ENCODE measurements around the gene FILIP1L.

FILIP1L gene

DNA sequence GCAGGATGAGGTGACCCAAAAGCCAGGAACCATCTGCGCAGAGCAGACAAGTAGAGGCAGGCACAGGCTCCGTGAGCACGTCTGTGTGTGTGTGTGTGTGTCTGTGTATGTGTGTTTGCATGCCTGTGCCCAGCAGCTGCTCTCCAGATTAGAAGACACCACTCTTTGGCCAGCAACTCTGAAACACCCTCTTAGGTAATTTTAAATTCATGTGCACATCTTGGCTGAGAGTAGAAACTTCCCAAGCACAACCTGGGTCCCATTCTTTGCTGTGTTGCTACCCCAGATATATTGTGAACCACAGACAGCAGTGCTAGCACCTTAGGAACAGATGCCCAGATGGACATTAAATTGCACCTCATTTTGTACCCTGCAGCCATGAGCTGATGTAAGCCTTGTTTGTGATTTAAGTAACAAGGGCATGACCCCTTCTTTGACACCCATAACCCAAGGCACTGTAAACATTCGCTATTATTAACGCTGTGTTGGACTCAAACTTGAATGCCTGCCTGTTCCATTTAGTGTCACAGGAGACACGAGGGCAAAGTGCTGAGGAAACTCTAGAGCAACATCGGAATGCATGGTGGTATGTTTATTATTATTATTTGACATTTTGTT is at the start of gene FILIP1L:
Gene FILIP1L (minus strand): TSS at position 89 of the 618 bp plus-strand sequence.
- peaks cover 6% of the 10 kb centered on the region for H3K4me1 ChIP-seq (ENCODE audit: insufficient read depth, low read length)
- no peaks in the 10 kb centered on the region for H3K9me3 ChIP-seq (ENCODE audit: low read length)
- no peaks in the 10 kb centered on the region for H3K36me3 ChIP-seq (ENCODE audit: insufficient read depth, low read length)
- no peaks in the 10 kb centered on the region for H3K27me3 ChIP-seq (ENCODE audit: insufficient read depth, low read length)
- no peak within 1 kb of the TSS for H3K4me3 ChIP-seq (ENCODE audit: low read length)
- no peak within 1 kb of the TSS for H2AFZ ChIP-seq (ENCODE audit: low read depth, low read length)

DNA sequence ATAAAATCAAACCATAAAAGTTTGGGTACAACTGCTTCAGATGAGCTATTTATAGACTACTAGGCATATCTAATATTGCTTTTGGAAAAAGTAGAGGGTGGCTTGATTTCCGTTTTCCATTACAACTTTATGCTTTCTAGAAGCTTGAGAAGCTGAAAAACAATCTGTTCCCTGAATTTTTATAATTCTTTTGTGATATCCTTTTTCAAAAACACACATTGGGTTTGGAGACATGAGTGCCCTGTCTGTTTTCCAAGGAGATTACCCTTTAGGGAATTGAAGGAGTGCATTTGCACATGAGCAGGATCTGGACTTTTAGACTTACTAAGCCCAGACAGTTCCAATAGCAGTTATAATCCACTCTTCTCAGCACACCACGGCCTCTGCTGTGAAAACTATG is 49.5 kb upstream of the FILIP1L start:
- peaks cover 5% of the 10 kb centered on the region for H3K36me3 ChIP-seq (ENCODE audit: insufficient read depth, low read length)
- no peak overlapping the region for H2AFZ ChIP-seq (ENCODE audit: low read depth, low read length)
- H3K27me3 ChIP-seq (ENCODE audit: insufficient read depth, low read length) = no peaks in the 10 kb centered on the region
- no peaks in the 10 kb centered on the region for H3K9me3 ChIP-seq (ENCODE audit: low read length)
- no peaks in the 10 kb centered on the region for H3K4me1 ChIP-seq (ENCODE audit: insufficient read depth, low read length)
- H3K4me3 ChIP-seq (ENCODE audit: low read length) = no peak overlapping the region

DNA sequence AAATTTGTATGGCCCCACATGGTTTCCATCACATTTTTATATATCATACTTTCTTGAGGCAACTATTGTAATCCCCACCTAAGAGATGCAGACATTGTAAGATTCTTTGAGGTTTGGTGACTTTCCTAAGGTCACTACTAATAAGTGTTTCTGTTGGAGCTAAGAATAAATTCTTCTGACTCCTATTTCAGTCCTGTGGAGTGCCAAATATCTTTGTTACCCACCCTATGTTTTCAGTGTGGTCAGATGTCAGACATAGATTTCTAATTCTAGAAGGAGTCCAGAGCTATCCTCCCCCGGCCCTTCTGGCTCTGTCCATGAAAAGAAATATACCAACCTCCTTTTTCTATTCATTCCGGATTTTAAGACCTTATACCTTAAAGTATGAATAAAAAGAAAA is 46.2 kb upstream of the FILIP1L start:
- H3K36me3 ChIP-seq (ENCODE audit: insufficient read depth, low read length) = peaks cover 2% of the 10 kb centered on the region
- no peaks in the 10 kb centered on the region for H3K9me3 ChIP-seq (ENCODE audit: low read length)
- H3K4me3 ChIP-seq (ENCODE audit: low read length) = no peak overlapping the region
- no peaks in the 10 kb centered on the region for H3K4me1 ChIP-seq (ENCODE audit: insufficient read depth, low read length)
- H3K27me3 ChIP-seq (ENCODE audit: insufficient read depth, low read length) = no peaks in the 10 kb centered on the region
- no peak overlapping the region for H2AFZ ChIP-seq (ENCODE audit: low read depth, low read length)

DNA sequence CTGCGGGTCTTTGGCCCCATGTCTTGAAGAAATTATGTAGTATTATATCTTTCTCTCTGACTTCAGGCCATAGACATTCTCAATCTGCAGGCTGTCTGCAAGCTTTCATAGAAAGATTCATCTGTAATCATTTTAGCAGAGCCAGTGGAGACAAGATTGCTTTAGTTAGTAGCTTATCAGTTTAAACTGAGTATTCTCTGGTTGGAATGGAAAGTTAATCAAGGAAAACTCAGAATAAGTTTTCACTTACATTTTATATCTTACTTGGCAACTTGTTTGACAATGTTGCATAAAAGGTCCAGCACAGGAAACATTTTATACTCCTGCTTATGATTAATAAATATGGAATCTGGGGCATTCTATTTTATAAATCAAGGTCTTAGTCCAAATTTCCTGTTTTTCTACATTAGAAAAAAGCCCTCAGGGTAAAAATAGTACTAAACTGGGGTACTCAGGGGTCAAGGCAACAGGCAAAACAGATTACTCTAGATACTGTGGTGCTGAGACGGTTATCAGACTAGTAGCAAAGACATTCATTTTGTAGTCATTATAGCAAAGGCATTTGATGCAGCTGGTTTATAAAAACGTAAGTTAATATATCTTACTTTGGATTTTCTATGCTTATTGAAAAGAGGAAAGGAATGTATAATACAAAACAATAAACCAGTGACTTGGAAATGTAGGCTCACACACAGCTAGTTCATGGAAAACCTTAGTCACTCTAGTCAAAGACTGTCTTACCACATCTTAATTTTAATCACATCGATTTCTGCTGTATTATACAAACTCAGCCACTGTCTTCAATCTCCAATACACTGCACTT is 45.2 kb upstream of the FILIP1L start:
- Histone ChIP-seq H3K4me1 (ENCODE audit: insufficient read depth, low read length) (no peaks in the 10 kb centered on the region), H3K36me3 (ENCODE audit: insufficient read depth, low read length) (peaks cover 2% of the 10 kb centered on the region), H3K4me3 (ENCODE audit: low read length) (no peak overlapping the region), H3K27me3 (ENCODE audit: insufficient read depth, low read length) (no peaks in the 10 kb centered on the region), H3K9me3 (ENCODE audit: low read length) (peaks cover 2% of the 10 kb centered on the region), H2AFZ (ENCODE audit: low read depth, low read length) (no peak overlapping the region)

DNA sequence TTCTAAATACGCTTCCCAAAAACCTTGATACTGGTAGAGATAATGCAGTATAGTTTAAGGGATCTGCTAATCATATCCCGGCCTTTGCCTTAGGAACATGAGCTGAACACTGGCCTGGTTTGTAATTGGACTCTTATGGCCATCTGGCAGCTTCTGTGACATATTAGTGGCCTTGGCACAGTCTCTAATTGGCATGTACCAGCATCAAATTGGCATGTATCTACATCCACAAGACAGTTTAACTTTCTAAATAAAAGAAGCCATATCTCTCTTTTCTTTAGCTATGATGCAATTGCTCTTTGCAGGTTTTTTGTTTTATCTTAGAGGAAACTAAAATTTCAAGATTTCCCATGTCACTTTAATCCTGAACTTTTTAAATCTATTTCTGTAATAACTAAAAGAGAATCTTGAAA is 44.6 kb upstream of the FILIP1L start:
- H3K9me3 ChIP-seq (ENCODE audit: low read length) = peaks cover 2% of the 10 kb centered on the region
- no peaks in the 10 kb centered on the region for H3K27me3 ChIP-seq (ENCODE audit: insufficient read depth, low read length)
- no peak overlapping the region for H3K4me3 ChIP-seq (ENCODE audit: low read length)
- no peak overlapping the region for H2AFZ ChIP-seq (ENCODE audit: low read depth, low read length)
- no peaks in the 10 kb centered on the region for H3K36me3 ChIP-seq (ENCODE audit: insufficient read depth, low read length)
- no peaks in the 10 kb centered on the region for H3K4me1 ChIP-seq (ENCODE audit: insufficient read depth, low read length)

DNA sequence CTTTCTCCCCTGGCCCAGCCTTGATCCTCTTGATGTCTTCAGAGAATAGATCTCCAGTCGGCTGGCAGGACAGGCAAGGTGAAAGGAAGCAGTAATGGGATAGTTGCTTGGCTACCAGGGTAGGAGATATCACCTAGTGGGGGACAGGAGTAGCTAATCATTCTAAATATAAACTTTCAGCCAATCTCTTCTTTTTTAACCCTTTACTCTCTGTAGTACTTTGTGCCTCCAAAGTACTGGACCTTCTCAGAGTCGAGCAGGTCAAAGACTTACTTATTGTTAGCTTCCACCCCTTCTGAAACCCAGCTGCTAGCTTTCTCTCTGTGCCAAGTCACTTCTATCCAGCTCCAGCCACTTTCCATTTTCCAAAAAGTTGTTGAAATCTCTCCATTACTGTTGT is 43.4 kb upstream of the FILIP1L start:
- H3K27me3 ChIP-seq (ENCODE audit: insufficient read depth, low read length) = no peaks in the 10 kb centered on the region
- no peak overlapping the region for H3K4me3 ChIP-seq (ENCODE audit: low read length)
- peaks cover 2% of the 10 kb centered on the region for H3K9me3 ChIP-seq (ENCODE audit: low read length)

DNA sequence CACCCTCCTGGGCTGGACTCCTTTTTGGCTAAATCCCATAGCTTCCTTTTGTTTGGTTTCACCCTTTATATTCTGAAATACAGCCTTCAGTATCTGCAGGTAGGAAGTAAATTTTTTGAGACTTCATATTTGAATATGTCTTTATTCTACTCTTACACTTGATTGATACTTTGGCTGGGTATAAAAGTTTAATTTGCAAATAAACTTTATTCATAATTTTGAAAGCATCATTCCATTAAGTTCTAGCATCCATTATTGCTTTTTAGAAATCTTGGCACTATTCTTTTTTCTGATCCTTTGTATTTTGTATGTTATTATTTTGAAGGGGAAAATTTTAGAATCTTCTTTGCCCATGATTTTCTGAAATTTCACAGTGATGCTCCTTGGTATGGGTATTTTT is 41.3 kb upstream of the FILIP1L start:
- Histone ChIP-seq H2AFZ (ENCODE audit: low read depth, low read length) (no peak overlapping the region), H3K27me3 (ENCODE audit: insufficient read depth, low read length) (no peaks in the 10 kb centered on the region), H3K4me1 (ENCODE audit: insufficient read depth, low read length) (no peaks in the 10 kb centered on the region), H3K4me3 (ENCODE audit: low read length) (no peak overlapping the region), H3K36me3 (ENCODE audit: insufficient read depth, low read length) (no peaks in the 10 kb centered on the region), H3K9me3 (ENCODE audit: low read length) (peaks cover 2% of the 10 kb centered on the region)

More for the DNA sequence above, 43.4 kb upstream of the FILIP1L start:
- H2AFZ ChIP-seq (ENCODE audit: low read depth, low read length) = no peak overlapping the region
- H3K36me3 ChIP-seq (ENCODE audit: insufficient read depth, low read length) = no peaks in the 10 kb centered on the region
- no peaks in the 10 kb centered on the region for H3K4me1 ChIP-seq (ENCODE audit: insufficient read depth, low read length)

DNA sequence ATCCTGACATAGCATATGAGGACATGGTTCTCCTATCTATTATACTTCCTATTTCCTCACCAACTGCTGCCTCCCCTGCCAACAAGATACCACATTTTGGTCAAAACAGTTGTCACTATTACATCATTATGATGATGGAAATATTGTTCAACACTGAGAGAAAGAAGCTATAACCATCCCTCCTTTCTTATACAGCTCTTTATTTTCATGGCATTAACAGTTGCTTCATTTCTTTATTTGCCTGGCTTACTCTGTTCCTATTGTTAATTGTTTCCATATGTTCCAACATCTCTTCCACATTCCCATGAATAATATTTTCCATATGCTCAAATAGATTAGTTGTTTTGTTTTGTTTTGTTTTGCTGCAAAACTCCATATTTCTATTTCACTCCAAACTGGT is 40.8 kb upstream of the FILIP1L start:
- H3K4me3 ChIP-seq (ENCODE audit: low read length) = no peak overlapping the region
- peaks cover 2% of the 10 kb centered on the region for H3K9me3 ChIP-seq (ENCODE audit: low read length)
- no peaks in the 10 kb centered on the region for H3K27me3 ChIP-seq (ENCODE audit: insufficient read depth, low read length)
- no peaks in the 10 kb centered on the region for H3K4me1 ChIP-seq (ENCODE audit: insufficient read depth, low read length)
- H3K36me3 ChIP-seq (ENCODE audit: insufficient read depth, low read length) = no peaks in the 10 kb centered on the region
- no peak overlapping the region for H2AFZ ChIP-seq (ENCODE audit: low read depth, low read length)

DNA sequence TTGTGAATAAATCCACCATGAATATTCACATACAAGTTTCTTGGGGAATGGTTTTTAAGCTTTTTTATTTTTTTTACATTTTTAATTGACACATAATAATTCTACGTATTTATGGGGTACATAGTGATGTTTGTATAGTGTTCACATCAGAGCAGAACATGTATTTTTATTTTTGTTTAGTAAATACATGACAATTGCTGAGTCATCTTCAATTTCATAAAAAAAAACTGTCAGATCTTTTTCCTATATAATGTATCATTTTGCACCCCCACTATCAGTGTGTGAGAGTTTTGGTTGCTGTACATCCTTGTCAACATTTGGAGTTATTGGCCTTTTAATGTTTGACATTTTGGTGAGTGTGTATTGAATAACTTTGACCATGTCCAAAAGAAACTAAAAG is 39.9 kb upstream of the FILIP1L start:
- Histone ChIP-seq H2AFZ (ENCODE audit: low read depth, low read length) (no peak overlapping the region), H3K4me1 (ENCODE audit: insufficient read depth, low read length) (no peaks in the 10 kb centered on the region), H3K4me3 (ENCODE audit: low read length) (no peak overlapping the region), H3K9me3 (ENCODE audit: low read length) (peaks cover 2% of the 10 kb centered on the region), H3K27me3 (ENCODE audit: insufficient read depth, low read length) (no peaks in the 10 kb centered on the region), H3K36me3 (ENCODE audit: insufficient read depth, low read length) (no peaks in the 10 kb centered on the region)

DNA sequence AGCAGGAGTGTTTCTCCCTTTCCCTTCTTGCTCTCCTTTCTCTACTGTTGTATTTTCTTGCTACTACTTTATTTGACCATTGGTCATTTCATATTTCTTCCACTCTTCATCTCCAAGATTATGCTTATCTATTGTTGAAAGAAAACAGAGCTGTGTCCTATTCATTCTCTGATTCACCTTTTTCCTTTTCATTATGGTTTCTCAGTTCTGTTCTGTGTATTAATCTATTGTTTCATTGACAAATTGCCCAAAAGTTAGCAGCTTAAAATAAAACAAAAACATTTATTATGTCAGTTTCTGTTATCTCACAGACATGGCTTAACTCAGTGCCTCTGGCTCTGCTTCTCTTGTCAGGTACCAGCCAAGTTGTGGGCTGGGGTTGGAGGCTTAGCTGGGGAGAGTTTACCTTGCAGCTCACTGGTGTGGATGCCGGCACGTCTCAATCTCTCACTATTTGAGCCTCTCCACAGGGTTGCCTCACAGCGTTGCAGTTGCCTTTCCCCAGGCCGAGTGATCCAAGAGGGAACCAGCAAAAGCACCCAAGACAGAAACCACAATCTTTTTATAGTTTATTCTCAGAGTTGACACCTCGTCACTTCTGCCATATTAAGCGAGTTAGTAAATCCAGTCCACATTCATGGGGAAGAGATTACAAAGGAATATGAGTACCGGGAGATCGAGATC is 36.9 kb upstream of the FILIP1L start:
- no peaks in the 10 kb centered on the region for H3K36me3 ChIP-seq (ENCODE audit: insufficient read depth, low read length)
- H3K27me3 ChIP-seq (ENCODE audit: insufficient read depth, low read length) = no peaks in the 10 kb centered on the region
- H3K9me3 ChIP-seq (ENCODE audit: low read length) = peaks cover 2% of the 10 kb centered on the region
- no peak overlapping the region for H3K4me3 ChIP-seq (ENCODE audit: low read length)
- no peak overlapping the region for H2AFZ ChIP-seq (ENCODE audit: low read depth, low read length)
- H3K4me1 ChIP-seq (ENCODE audit: insufficient read depth, low read length) = no peaks in the 10 kb centered on the region

DNA sequence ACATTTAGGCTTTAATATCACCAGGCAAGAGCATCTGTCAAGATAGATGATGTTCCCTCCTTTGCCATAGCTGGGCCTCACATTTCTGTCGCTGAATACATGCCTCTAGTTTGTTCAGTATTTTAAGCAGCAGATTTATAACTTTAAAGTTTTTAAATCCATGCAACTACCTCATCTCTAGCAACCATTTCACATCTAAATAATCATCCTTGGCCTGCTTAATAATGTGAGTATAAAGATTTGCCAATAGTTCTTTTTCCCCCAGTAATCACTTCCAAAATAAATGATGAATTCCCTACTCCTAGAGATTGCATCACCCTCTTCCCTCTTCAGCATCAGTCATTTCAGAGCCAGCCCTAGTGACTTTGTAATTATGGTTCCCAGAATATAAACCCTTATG is 36.2 kb upstream of the FILIP1L start:
- peaks cover 2% of the 10 kb centered on the region for H3K9me3 ChIP-seq (ENCODE audit: low read length)
- no peaks in the 10 kb centered on the region for H3K27me3 ChIP-seq (ENCODE audit: insufficient read depth, low read length)
- H3K4me3 ChIP-seq (ENCODE audit: low read length) = no peak overlapping the region
- no peaks in the 10 kb centered on the region for H3K36me3 ChIP-seq (ENCODE audit: insufficient read depth, low read length)
- H2AFZ ChIP-seq (ENCODE audit: low read depth, low read length) = no peak overlapping the region
- H3K4me1 ChIP-seq (ENCODE audit: insufficient read depth, low read length) = no peaks in the 10 kb centered on the region

DNA sequence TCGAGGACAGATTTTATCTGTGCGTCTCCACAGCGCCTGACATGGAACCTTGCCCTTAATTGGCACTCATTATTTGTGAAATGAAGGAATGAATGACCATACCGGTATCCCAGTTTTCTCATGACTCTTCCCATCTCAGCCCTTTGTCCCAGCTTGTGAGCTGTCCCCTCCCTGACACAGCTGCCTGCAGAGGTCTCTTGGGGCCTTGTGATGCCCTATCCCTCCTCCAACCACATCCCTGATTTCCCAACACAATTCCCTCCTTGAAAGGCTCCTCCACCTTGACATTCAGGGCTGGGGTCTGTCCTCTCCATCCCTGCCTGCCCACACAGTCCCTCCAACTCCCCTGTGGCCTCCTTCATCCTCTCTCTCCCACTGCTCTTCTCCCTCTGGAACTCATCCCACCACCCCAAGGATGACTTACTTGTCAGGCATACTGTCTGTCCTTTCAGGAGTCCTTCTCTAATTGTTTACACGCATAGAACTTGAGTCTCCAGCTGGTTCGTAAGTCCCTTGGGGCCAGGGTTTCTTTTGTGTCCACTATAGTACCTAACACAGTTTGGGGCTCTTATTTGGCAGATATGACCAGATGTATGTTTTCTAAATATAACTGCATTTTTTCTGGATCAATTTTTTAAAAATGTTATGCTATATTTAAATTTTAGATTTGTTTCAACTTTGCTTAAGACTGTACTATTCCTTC is 35.6 kb upstream of the FILIP1L start:
- no peaks in the 10 kb centered on the region for H3K9me3 ChIP-seq (ENCODE audit: low read length)
- no peaks in the 10 kb centered on the region for H3K36me3 ChIP-seq (ENCODE audit: insufficient read depth, low read length)
- no peak overlapping the region for H3K4me3 ChIP-seq (ENCODE audit: low read length)
- no peaks in the 10 kb centered on the region for H3K4me1 ChIP-seq (ENCODE audit: insufficient read depth, low read length)
- H3K27me3 ChIP-seq (ENCODE audit: insufficient read depth, low read length) = no peaks in the 10 kb centered on the region
- H2AFZ ChIP-seq (ENCODE audit: low read depth, low read length) = no peak overlapping the region

DNA sequence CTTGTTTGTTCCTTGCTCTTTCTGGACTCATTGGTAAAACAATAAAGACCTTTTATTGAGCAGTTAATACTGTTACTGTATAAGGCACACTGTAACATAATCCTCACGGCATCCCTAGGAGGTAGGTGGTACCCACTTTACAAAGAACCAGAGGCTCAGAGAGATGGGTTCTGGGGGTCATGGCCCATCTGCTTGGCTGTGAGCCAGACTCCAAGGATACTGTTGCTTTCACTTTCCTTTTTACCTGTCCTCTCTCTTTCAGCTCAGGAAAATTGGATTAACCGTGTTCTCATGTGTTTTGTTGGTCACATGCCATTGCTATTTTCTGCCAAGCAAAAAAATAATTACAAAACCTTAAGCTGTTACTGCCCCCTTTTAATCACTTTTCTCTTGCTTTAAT is 34.8 kb upstream of the FILIP1L start:
- Histone ChIP-seq H2AFZ (ENCODE audit: low read depth, low read length) (no peak overlapping the region), H3K36me3 (ENCODE audit: insufficient read depth, low read length) (no peaks in the 10 kb centered on the region), H3K9me3 (ENCODE audit: low read length) (no peaks in the 10 kb centered on the region), H3K4me3 (ENCODE audit: low read length) (no peak overlapping the region), H3K27me3 (ENCODE audit: insufficient read depth, low read length) (no peaks in the 10 kb centered on the region), H3K4me1 (ENCODE audit: insufficient read depth, low read length) (no peaks in the 10 kb centered on the region)
